Measurements from ENCODE around the gene DIP2B. TPM values are rescaled to one million over a fixed set of nuclear protein-coding genes. Genes with fewer than 3 reads are reported as not detected.
A peak's percentile ranks its signal among the peaks of the same experiment; 100 is the strongest.

DIP2B gene
- total RNA-seq, 1 donor from 2014 or later = 25.8 TPM

DNA sequence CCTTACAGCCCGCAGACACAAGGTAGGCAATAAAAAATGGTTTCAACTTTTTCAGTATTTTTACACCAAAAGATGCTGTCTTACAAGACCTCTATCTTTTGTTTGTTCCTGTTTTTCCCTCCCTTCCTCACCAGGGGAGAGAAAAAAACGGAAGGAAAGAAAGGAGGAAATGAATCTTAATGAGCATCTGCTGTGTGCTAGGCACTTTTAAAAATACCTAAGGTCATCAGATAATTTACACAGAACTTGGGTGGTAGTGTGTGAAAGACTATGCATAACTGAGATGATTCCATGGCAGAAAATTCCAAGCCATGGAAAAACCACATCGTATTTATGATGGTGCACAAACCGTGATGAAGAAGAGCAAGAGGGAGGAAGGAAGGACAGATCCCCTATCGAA, 121.2 kb downstream of the DIP2B start:
- DNase-seq (ENCODE audit: low spot score) = no peak
- Mint-ChIP-seq H3K27me3 (ENCODE audit: low read depth) (no peaks in the 10 kb centered on the region), H3K9me3 (ENCODE audit: low read depth) (no peaks in the 10 kb centered on the region), H3K4me3 (ENCODE audit: unreplicated experiment) (no peak overlapping the region), H3K27ac (ENCODE audit: unreplicated experiment) (peak overlapping the region; percentile 17), H3K4me1 (ENCODE audit: low read depth) (peaks cover 39% of the 10 kb centered on the region), H3K36me3 (ENCODE audit: low read depth) (peaks cover 15% of the 10 kb centered on the region)
- TF ChIP-seq, protein P1, sequence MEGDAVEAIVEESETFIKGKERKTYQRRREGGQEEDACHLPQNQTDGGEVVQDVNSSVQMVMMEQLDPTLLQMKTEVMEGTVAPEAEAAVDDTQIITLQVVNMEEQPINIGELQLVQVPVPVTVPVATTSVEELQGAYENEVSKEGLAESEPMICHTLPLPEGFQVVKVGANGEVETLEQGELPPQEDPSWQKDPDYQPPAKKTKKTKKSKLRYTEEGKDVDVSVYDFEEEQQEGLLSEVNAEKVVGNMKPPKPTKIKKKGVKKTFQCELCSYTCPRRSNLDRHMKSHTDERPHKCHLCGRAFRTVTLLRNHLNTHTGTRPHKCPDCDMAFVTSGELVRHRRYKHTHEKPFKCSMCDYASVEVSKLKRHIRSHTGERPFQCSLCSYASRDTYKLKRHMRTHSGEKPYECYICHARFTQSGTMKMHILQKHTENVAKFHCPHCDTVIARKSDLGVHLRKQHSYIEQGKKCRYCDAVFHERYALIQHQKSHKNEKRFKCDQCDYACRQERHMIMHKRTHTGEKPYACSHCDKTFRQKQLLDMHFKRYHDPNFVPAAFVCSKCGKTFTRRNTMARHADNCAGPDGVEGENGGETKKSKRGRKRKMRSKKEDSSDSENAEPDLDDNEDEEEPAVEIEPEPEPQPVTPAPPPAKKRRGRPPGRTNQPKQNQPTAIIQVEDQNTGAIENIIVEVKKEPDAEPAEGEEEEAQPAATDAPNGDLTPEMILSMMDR (IDR thresholded peaks at IDR 0.05) = no peak

DNA sequence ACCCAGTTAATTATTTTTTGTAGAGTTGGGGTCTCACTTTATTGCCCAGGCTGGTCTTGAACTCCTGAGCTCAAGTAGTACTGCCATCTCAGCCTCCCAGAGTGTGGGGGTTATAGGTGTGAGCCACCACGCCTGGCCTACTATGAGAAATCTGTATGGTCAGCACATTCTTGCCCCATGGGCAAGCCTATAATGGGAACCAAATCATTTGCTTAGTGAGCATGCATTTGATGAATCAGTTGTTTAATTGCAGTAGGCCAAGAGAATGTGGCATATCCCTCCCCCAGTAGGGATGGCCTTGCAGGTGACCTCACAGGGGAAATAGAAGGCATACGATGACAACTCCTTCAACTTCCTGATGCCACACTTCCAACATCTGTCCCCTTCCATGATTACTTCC, 122.7 kb downstream of the DIP2B start:
- H3K36me3 Mint-ChIP-seq (ENCODE audit: low read depth) = peaks cover 15% of the 10 kb centered on the region
- no peak overlapping the region for H3K4me3 Mint-ChIP-seq (ENCODE audit: unreplicated experiment)
- H3K27ac Mint-ChIP-seq (ENCODE audit: unreplicated experiment) = no peak overlapping the region
- no peaks in the 10 kb centered on the region for H3K9me3 Mint-ChIP-seq (ENCODE audit: low read depth)
- H3K27me3 Mint-ChIP-seq (ENCODE audit: low read depth) = no peaks in the 10 kb centered on the region
- no peak for DNase-seq (ENCODE audit: low spot score)
- TF ChIP-seq, protein P1 (IDR thresholded peaks at IDR 0.05) = no peak
- H3K4me1 Mint-ChIP-seq (ENCODE audit: low read depth) = peaks cover 25% of the 10 kb centered on the region

DNA sequence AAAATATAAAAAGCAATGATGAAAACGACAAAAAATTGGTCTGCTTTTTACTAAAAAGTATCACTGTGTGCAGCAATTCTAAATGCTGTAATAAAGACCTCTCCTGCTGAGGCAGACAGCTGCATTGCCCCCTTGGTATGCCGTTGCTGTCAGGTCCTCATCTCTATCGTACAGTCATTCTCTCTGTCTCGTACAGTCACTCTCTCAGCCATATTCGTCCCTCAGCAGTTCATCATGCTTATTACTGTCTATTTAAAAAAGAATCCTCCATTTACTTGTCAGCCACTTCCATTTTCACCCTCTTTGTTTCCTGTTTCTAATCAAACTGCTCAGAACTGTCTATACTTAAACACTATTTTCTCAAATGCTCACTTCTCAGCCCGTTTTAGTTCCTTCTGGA, 123.6 kb downstream of the DIP2B start:
- no peak for DNase-seq (ENCODE audit: low spot score)
- peaks cover 29% of the 10 kb centered on the region for H3K4me1 Mint-ChIP-seq (ENCODE audit: low read depth)
- H3K4me3 Mint-ChIP-seq (ENCODE audit: unreplicated experiment) = no peak overlapping the region
- H3K9me3 Mint-ChIP-seq (ENCODE audit: low read depth) = no peaks in the 10 kb centered on the region
- H3K27me3 Mint-ChIP-seq (ENCODE audit: low read depth) = no peaks in the 10 kb centered on the region
- peaks cover 16% of the 10 kb centered on the region for H3K36me3 Mint-ChIP-seq (ENCODE audit: low read depth)
- TF ChIP-seq, protein P1 (IDR thresholded peaks at IDR 0.05) = no peak
- H3K27ac Mint-ChIP-seq (ENCODE audit: unreplicated experiment) = peak overlapping the region; percentile 36

DNA sequence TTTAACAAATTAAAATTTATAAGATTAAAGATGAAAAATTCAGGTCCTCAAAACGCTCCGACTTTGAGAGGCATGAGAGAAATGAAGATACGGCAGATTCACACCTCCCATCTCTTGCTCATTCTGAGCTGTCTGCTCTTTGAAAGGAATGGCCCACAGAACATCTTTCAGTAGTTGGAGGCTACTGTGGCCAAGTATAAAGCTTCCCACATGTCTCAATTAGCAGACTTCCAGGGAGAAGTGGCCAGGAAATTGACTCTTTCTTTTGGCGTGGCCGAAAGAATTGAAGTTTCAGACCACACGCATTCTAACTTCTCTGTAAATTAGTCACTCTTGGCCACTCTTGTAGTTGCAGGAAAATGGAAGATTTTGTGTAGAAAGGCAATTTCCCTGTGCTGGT, 129.2 kb downstream of the DIP2B start:
- DNase-seq (ENCODE audit: low spot score) = no peak
- Mint-ChIP-seq H3K36me3 (ENCODE audit: low read depth) (peaks cover 9% of the 10 kb centered on the region), H3K9me3 (ENCODE audit: low read depth) (no peaks in the 10 kb centered on the region), H3K27me3 (ENCODE audit: low read depth) (no peaks in the 10 kb centered on the region), H3K4me1 (ENCODE audit: low read depth) (peaks cover 28% of the 10 kb centered on the region), H3K4me3 (ENCODE audit: unreplicated experiment) (no peak overlapping the region), H3K27ac (ENCODE audit: unreplicated experiment) (no peak overlapping the region)
- TF ChIP-seq, protein P1 (IDR thresholded peaks at IDR 0.05) = no peak

DNA sequence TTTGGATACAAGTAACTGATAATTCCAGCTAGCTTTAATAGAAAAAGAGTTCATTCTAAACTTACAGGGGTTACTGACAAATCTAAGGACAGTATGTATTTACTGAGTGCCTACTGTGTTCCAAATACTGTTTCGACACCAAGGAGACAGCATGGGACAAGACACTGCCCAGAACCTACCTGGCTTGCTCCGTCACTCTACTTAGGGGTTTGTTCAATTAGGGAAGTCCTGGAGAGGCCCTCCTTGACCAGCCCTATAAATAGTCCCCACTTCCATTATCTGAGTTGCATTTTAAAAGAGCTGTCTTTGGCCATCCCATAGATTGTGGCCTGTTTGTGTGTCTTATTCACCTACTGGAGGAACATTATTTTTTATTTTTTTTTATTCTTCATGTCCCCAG, 129.6 kb downstream of the DIP2B start:
- TF ChIP-seq, protein P1 (IDR thresholded peaks at IDR 0.05) = no peak
- H3K4me1 Mint-ChIP-seq (ENCODE audit: low read depth) = peaks cover 28% of the 10 kb centered on the region
- no peak overlapping the region for H3K4me3 Mint-ChIP-seq (ENCODE audit: unreplicated experiment)
- H3K27me3 Mint-ChIP-seq (ENCODE audit: low read depth) = no peaks in the 10 kb centered on the region
- H3K9me3 Mint-ChIP-seq (ENCODE audit: low read depth) = no peaks in the 10 kb centered on the region
- no peak overlapping the region for H3K27ac Mint-ChIP-seq (ENCODE audit: unreplicated experiment)
- peaks cover 9% of the 10 kb centered on the region for H3K36me3 Mint-ChIP-seq (ENCODE audit: low read depth)
- no peak for DNase-seq (ENCODE audit: low spot score)

Measured in chondrocyte (in vitro differentiated cells).